Measurements from ENCODE around the gene KRT13. TPM values are rescaled to one million over a fixed set of nuclear protein-coding genes. Genes with fewer than 3 reads are reported as not detected.
"Not testable (repeated sequence)": the region's sequence is repeated elsewhere in the genome, so short reads cannot be mapped to it uniquely, and the experiment has no call there.

KRT13 gene
- total and polyA plus RNA-seq, 2 donors (not counting 1 experiment from before 2014, with no cell fraction given) = not detected

DNA sequence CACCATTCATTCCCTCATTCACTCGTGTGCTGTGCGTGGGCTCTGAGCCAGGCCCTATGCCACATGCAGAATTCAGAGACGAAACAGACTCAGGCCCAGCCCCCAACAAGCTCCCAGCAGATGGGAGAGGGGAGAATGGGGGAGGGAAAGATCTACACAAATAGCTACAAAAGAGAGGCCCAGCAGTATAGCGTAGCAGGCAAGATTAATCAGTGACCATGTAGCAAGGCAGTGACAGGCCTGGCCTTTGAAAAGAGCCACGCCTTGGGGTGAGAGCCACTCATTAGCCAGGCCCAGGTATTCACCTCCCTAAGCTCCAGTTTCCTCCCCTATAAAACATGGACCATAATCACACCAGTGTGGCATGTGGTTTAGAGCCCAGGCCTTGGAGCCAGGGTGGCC lies 39.1 kb upstream of the KRT13 start:
- Histone ChIP-seq H3K4me3 (replicated peaks in 1 of 4; ENCODE audit: control extremely low read depth in 1 of 4, insufficient read depth in 1 of 4, low read depth in 3 of 4, low read length in 4 of 4) (no peak overlapping the region), H2AFZ (ENCODE audit: low read length) (no peak overlapping the region), H3K9ac (ENCODE audit: insufficient read depth, low read length) (no peak overlapping the region), H3K4me2 (ENCODE audit: extremely low read depth, insufficient read depth, low read length) (no peak overlapping the region), H3K79me2 (ENCODE audit: control insufficient read depth, insufficient read depth, low read length) (no peaks in the 10 kb centered on the region), H4K20me1 (ENCODE audit: control insufficient read depth, extremely low read depth, insufficient read depth, low read length) (no peaks in the 10 kb centered on the region), H3K27ac (ENCODE audit: insufficient read depth, low read length) (no peak overlapping the region), H3K27me3 (ENCODE audit: control insufficient read depth, insufficient read depth, low read length) (no peaks in the 10 kb centered on the region), H3K36me3 (ENCODE audit: control insufficient read depth, insufficient read depth, low read length) (no peaks in the 10 kb centered on the region), H3K4me1 (ENCODE audit: control insufficient read depth, extremely low read depth, insufficient read depth, low read length) (peaks cover 13% of the 10 kb centered on the region), H3K9me3 (ENCODE audit: control insufficient read depth, insufficient read depth, low read depth, low read length) (no peaks in the 10 kb centered on the region)
- TF ChIP-seq EZH2 (IDR thresholded peaks at IDR 0.05; ENCODE audit: low read length, missing control alignments) = no peak
- TF ChIP-seq, protein P1, sequence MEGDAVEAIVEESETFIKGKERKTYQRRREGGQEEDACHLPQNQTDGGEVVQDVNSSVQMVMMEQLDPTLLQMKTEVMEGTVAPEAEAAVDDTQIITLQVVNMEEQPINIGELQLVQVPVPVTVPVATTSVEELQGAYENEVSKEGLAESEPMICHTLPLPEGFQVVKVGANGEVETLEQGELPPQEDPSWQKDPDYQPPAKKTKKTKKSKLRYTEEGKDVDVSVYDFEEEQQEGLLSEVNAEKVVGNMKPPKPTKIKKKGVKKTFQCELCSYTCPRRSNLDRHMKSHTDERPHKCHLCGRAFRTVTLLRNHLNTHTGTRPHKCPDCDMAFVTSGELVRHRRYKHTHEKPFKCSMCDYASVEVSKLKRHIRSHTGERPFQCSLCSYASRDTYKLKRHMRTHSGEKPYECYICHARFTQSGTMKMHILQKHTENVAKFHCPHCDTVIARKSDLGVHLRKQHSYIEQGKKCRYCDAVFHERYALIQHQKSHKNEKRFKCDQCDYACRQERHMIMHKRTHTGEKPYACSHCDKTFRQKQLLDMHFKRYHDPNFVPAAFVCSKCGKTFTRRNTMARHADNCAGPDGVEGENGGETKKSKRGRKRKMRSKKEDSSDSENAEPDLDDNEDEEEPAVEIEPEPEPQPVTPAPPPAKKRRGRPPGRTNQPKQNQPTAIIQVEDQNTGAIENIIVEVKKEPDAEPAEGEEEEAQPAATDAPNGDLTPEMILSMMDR (conservative IDR thresholded peaks at IDR 0.05 in 1 of 2, IDR thresholded peaks at IDR 0.05 in 1 of 2; ENCODE audit: low read depth in 1 of 2, low read length in 2 of 2) = no peak
- DNase-seq (ENCODE audit: low read depth in 2 of 2) = no peak

DNA sequence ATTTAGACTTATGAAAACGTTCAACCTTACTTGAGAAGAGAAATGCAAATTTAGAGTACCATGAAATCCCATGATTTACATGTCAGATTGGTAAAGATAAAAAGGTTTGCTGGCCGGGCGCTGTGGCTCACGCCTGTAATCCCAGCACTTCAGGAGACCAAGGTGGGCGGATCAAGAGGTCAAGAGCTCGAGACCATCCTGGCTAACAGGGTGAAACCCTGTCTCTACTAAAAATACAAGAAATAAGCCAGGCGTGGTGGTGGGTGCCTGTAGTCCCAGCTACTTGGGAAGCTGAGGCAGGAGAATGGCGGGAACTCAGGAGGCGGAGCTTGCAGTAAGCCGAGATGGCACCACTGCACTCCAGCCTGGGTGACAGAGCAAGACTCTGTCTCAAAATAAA lies 37.4 kb upstream of the KRT13 start:
- H3K27me3 ChIP-seq (ENCODE audit: control insufficient read depth, insufficient read depth, low read length); H3K9ac ChIP-seq (ENCODE audit: insufficient read depth, low read length); H3K4me1 ChIP-seq (ENCODE audit: control insufficient read depth, extremely low read depth, insufficient read depth, low read length); H3K4me2 ChIP-seq (ENCODE audit: extremely low read depth, insufficient read depth, low read length); H3K9me3 ChIP-seq (ENCODE audit: control insufficient read depth, insufficient read depth, low read depth, low read length); H3K4me3 ChIP-seq (replicated peaks in 1 of 4; ENCODE audit: control extremely low read depth in 1 of 4, insufficient read depth in 1 of 4, low read depth in 3 of 4, low read length in 4 of 4); DNase-seq (ENCODE audit: low read depth in 2 of 2); H4K20me1 ChIP-seq (ENCODE audit: control insufficient read depth, extremely low read depth, insufficient read depth, low read length); H3K36me3 ChIP-seq (ENCODE audit: control insufficient read depth, insufficient read depth, low read length); H2AFZ ChIP-seq (ENCODE audit: low read length); H3K27ac ChIP-seq (ENCODE audit: insufficient read depth, low read length); H3K79me2 ChIP-seq (ENCODE audit: control insufficient read depth, insufficient read depth, low read length): not testable (repeated sequence)

DNA sequence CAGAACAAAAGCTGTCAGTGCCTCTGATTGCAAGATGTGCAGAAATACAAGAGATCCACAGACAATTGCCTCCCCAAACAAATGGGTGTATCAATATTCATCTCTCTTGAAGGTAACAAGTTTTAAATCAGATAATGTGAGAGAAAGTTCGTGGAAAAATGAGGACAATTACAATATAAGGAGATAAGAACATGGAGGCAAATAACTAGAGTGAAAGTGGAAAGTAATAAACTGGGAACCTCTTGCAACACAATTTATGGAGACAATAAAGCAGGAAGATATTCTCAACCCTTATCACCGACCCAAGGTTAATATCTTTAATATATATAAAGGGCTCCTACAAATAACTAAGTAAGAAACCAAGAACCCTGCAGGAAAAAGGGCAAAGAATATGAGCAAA lies 36.9 kb upstream of the KRT13 start:
- Histone ChIP-seq H3K79me2 (ENCODE audit: control insufficient read depth, insufficient read depth, low read length) (no peaks in the 10 kb centered on the region), H3K36me3 (ENCODE audit: control insufficient read depth, insufficient read depth, low read length) (no peaks in the 10 kb centered on the region), H3K4me3 (replicated peaks in 1 of 4; ENCODE audit: control extremely low read depth in 1 of 4, insufficient read depth in 1 of 4, low read depth in 3 of 4, low read length in 4 of 4) (no peak overlapping the region), H3K9me3 (ENCODE audit: control insufficient read depth, insufficient read depth, low read depth, low read length) (no peaks in the 10 kb centered on the region), H3K4me1 (ENCODE audit: control insufficient read depth, extremely low read depth, insufficient read depth, low read length) (peaks cover 4% of the 10 kb centered on the region), H3K27me3 (ENCODE audit: control insufficient read depth, insufficient read depth, low read length) (no peaks in the 10 kb centered on the region), H3K9ac (ENCODE audit: insufficient read depth, low read length) (no peak overlapping the region), H3K4me2 (ENCODE audit: extremely low read depth, insufficient read depth, low read length) (no peak overlapping the region), H4K20me1 (ENCODE audit: control insufficient read depth, extremely low read depth, insufficient read depth, low read length) (no peaks in the 10 kb centered on the region), H3K27ac (ENCODE audit: insufficient read depth, low read length) (no peak overlapping the region), H2AFZ (ENCODE audit: low read length) (no peak overlapping the region)
- TF ChIP-seq, protein P1 (conservative IDR thresholded peaks at IDR 0.05 in 1 of 2, IDR thresholded peaks at IDR 0.05 in 1 of 2; ENCODE audit: low read depth in 1 of 2, low read length in 2 of 2) = no peak
- no peak for DNase-seq (ENCODE audit: low read depth in 2 of 2)

All from fibroblast of lung (primary cell).